GM18505 (cell line): ENCODE measurements around the gene AP3M1.
"Not testable (repeated sequence)": the region's sequence is repeated elsewhere in the genome, so short reads cannot be mapped to it uniquely, and the experiment has no call there.

Experiments
- ATAC-seq: cut with Tn5 transposase; IDR thresholded peaks from one replicate; pipeline ENCODE4 v1.9.1; 2021; ENCODE audit not compliant: unreplicated experiment
- POLR2A ChIP-seq: IDR thresholded peaks from 4 replicates; pipeline ENCODE4 v1.6.1; 2011; ENCODE audit warnings: borderline replicate concordance; ENCODE audit not compliant: insufficient read depth, insufficient read length; ENCODE audit errors: extremely low read depth

AP3M1 gene

GRCh38 chr10:74150990-74151878 lies 606 bp upstream of the AP3M1 start, which contains the start of gene ADK:
TSS of gene ADK (plus strand) at chr10:74151221. CDS start at chr10:74151279, 58 bp downstream.
- peak; percentile 74 for ATAC-seq
- peak; percentile 74 for TF ChIP-seq POLR2A

- ATAC-seq = not testable (repeated sequence)
Observed at GRCh38 chr10:74146980-74147379, 3.6 kb downstream of the AP3M1 start.

- TF ChIP-seq POLR2A = no peak
Observed at GRCh38 chr10:74145133-74145532, 5.5 kb downstream of the AP3M1 start.

GRCh38 chr10:74140553-74140952 lies 10.1 kb downstream of the AP3M1 start:
- TF ChIP-seq POLR2A = no peak
- no peak for ATAC-seq

More at GRCh38 chr10:74145133-74145532, 5.5 kb downstream of the AP3M1 start:
- ATAC-seq = no peak

- no peak for ATAC-seq
- TF ChIP-seq POLR2A = no peak
Observed at GRCh38 chr10:74139981-74140380, 10.6 kb downstream of the AP3M1 start.

GRCh38 chr10:74138596-74138995 lies 12.0 kb downstream of the AP3M1 start:
- ATAC-seq = not testable (repeated sequence)

GRCh38 chr10:74137992-74138391 lies 12.6 kb downstream of the AP3M1 start:
- TF ChIP-seq POLR2A = no peak
- no peak for ATAC-seq

- no peak for TF ChIP-seq POLR2A
- no peak for ATAC-seq
Observed at GRCh38 chr10:74135452-74135851, 15.2 kb downstream of the AP3M1 start.

- TF ChIP-seq POLR2A = no peak
- no peak for ATAC-seq
Observed at GRCh38 chr10:74133923-74134820, 16.5 kb downstream of the AP3M1 start.

GRCh38 chr10:74123081-74123480 lies 27.5 kb downstream of the AP3M1 start:
- no peak for ATAC-seq

GRCh38 chr10:74122060-74122459 lies 28.6 kb downstream of the AP3M1 start:
- TF ChIP-seq POLR2A = no peak
- no peak for ATAC-seq

More at GRCh38 chr10:74123081-74123480, 27.5 kb downstream of the AP3M1 start:
- no peak for TF ChIP-seq POLR2A

GRCh38 chr10:74121368-74121767 lies 29.3 kb downstream of the AP3M1 start:
- ATAC-seq = no peak
- no peak for TF ChIP-seq POLR2A

GRCh38 chr10:74120911-74121310 lies 29.7 kb downstream of the AP3M1 start:
- no peak for ATAC-seq
- TF ChIP-seq POLR2A = no peak
